ENCODE data around the gene CAD. TPM values are rescaled to one million over a fixed set of nuclear protein-coding genes. Genes with fewer than 3 reads are reported as not detected.
A peak's percentile ranks its signal among the peaks of the same experiment; 100 is the strongest.
"Not testable (repeated sequence)": the region's sequence is repeated elsewhere in the genome, so short reads cannot be mapped to it uniquely, and the experiment has no call there.

The CAD gene
- total RNA-seq, 4 donors from 2014 or later = 5.9 to 47.2 (median 31.3) TPM

- H3K4me3 ChIP-seq = peak overlapping the region in 1 of 2 donors; percentile 19
- no peak for TF ChIP-seq CTCF (IDR thresholded peaks at IDR 0.05)
- TF ChIP-seq POLR2A (IDR thresholded peaks at IDR 0.05) = no peak
- peaks cover 0 to 23% of the 10 kb centered on the region in 2 donors for H3K4me1 ChIP-seq
- H3K9me3 ChIP-seq = no peaks in the 10 kb centered on the region
- H3K27me3 ChIP-seq = peaks cover 21 to 25% of the 10 kb centered on the region in 2 donors
- no peak for DNase-seq
- no peaks in the 10 kb centered on the region for H3K36me3 ChIP-seq
- intact Hi-C loops (cut with DNase I; ENCODE audit: low total_unique reads) = no loop called here
- H3K27ac ChIP-seq = no peak overlapping the region
These were observed 47.1 kb downstream of the CAD start for GRCh38 chr2:27264253-27264752.

- Histone ChIP-seq H3K9me3 (no peaks in the 10 kb centered on the region), H3K27ac (no peak overlapping the region), H3K4me3 (peak overlapping the region; percentile 14 to 19), H3K4me1 (peaks cover 0 to 23% of the 10 kb centered on the region in 2 donors), H3K36me3 (no peaks in the 10 kb centered on the region), H3K27me3 (peaks cover 21 to 25% of the 10 kb centered on the region in 2 donors)
- peak; percentile 39 to 53 (median 52) for TF ChIP-seq CTCF (IDR thresholded peaks at IDR 0.05)
- TF ChIP-seq POLR2A (IDR thresholded peaks at IDR 0.05) = no peak
- intact Hi-C loops (cut with DNase I; ENCODE audit: low total_unique reads) = no loop called here
- DNase-seq = peak; percentile 51 to 53
These were observed 47.8 kb downstream of the CAD start for GRCh38 chr2:27264753-27265535.

GRCh38 chr2:27265536-27265870, 48.3 kb downstream of the CAD start:
- peaks cover 0 to 23% of the 10 kb centered on the region in 2 donors for H3K4me1 ChIP-seq
- intact Hi-C loops (cut with DNase I; ENCODE audit: low total_unique reads) = no loop called here
- no peak for DNase-seq
- H3K9me3 ChIP-seq = no peaks in the 10 kb centered on the region
- H3K4me3 ChIP-seq = no peak overlapping the region
- no peaks in the 10 kb centered on the region for H3K36me3 ChIP-seq
- peaks cover 21 to 22% of the 10 kb centered on the region in 2 donors for H3K27me3 ChIP-seq
- no peak for TF ChIP-seq POLR2A (IDR thresholded peaks at IDR 0.05)
- TF ChIP-seq CTCF (IDR thresholded peaks at IDR 0.05) = no peak
- H3K27ac ChIP-seq = no peak overlapping the region

GRCh38 chr2:27268296-27268695, 51.1 kb downstream of the CAD start:
- H3K27ac ChIP-seq; H3K9me3 ChIP-seq; DNase-seq; H3K27me3 ChIP-seq; intact Hi-C loops (cut with DNase I; ENCODE audit: low total_unique reads); H3K4me1 ChIP-seq; H3K4me3 ChIP-seq; H3K36me3 ChIP-seq: not testable (repeated sequence)

- no peak for TF ChIP-seq CTCF (IDR thresholded peaks at IDR 0.05)
- no peak for TF ChIP-seq POLR2A (IDR thresholded peaks at IDR 0.05)
- Histone ChIP-seq H3K4me3 (no peak overlapping the region), H3K4me1 (peaks cover 0 to 1% of the 10 kb centered on the region in 2 donors), H3K27me3 (no peaks in the 10 kb centered on the region), H3K36me3 (no peaks in the 10 kb centered on the region), H3K27ac (no peak overlapping the region), H3K9me3 (no peaks in the 10 kb centered on the region)
- intact Hi-C loops (cut with DNase I; ENCODE audit: low total_unique reads) = no loop called here
- no peak for DNase-seq
These were observed 53.0 kb downstream of the CAD start for GRCh38 chr2:27270131-27270530.

Measured in uterus (tissue), 4 donors.